Measurements from ENCODE around the gene RCOR1. TPM values are rescaled to one million over a fixed set of nuclear protein-coding genes. Genes with fewer than 3 reads are reported as not detected.

RCOR1 gene
- polyA plus RNA-seq, 2 of the 4 experiments (the other 2 are of a cell fraction): 17.7 to 24.7 TPM

DNA sequence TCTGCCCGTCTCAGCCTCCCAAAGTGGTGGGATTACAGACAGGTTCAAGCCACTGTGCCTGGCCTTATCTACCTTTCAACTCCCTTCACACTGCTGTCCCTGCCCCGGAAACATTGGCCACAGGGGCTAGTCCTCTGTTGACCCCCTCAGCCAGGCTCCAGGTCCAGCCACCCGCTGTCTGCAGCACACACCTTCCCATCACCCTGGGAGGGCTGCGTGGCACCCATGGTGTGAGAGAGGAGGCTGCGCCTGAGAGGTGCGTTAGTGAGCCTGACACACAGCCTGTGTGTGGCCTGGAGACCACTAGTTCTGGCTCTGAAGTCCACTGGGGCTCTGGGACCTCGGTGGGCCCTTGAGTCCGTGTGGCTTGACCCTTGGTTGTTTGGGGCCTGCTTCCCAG lies 156.4 kb downstream of the RCOR1 start:
- TF ChIP-seq BHLHE40 (IDR thresholded peaks at IDR 0.05; ENCODE audit: low read depth, low read length) (no peak), RFX5 (IDR thresholded peaks at IDR 0.05) (no peak)
- no peak for FAIRE-seq
- no peak overlapping the region for H3K4me3 ChIP-seq
- no peak for ATAC-seq
- DNase-seq (ENCODE audit: low read depth in 1 of 2, low spot score in 1 of 2): no peak
- POLR2A ChIA-PET: no interaction called here
- H3K4me2 ChIP-seq: no peak overlapping the region
- H3K4me1 ChIP-seq: no peaks in the 10 kb centered on the region
- 78% methylated on average over 5 of the region's 8 CpGs for WGBS (ENCODE audit: missing lambda C conversion rate)
- no peak overlapping the region for H3K27ac ChIP-seq
- CTCF ChIA-PET: interaction anchor here (1.0 kb wide), 1 partner anchor 12 kb away, joined by 3 read pairs; no protein-coding TSS in a partner anchor
- H3K9me3 ChIP-seq: no peaks in the 10 kb centered on the region; the same call in 2 of the 3 replicates

DNA sequence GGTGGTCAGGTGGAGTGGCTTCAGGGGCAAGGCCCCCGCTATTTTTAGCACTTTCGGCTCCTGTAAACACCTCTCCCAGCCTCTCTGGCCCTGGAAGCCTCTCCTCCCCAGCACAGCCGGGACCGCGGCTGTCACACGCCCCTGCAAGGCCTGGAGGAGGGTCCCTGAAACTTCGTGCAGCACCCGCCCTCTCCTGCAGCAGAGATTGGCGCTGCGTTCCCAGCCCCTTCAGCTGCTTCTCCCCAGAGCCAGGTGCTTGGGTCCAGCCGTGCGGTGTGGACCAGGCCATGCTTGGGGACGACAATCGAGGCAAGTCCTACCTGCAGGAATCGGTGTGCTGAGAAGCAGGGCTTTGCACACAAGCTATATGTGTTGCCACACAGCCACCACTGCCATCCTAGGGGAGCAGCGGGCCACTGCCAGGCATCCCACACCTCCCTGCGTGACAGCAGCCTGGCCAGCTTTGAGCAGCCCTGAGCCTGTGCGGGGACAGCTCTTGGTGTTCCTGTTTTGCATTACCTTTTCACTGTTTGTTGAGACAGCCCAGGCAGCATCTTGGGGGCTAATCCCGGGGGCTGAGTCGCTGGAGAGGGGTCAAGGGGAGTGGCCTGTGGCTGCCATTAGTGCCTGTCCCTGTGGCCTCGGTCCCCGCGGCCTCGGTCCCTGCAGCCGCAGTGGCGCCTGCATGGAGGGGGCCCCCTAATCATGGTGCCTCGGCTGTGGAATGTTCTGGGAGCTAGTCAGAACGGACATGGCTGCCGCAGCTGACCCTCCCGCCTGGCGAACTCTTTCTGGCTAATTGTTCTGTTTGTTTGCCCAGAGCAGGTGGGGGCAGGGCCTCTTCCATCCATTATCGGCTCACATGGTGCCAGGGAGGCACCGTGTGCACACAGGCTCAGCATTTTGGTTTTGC lies 157.2 kb downstream of the RCOR1 start:
- H3K4me2 ChIP-seq: no peak overlapping the region
- no peak overlapping the region for H3K4me3 ChIP-seq
- ATAC-seq: no peak; a peak in 1 of 6 replicates
- ChIA-PET CTCF (interaction anchor here (0.5 to 1.6 kb wide), 4 partner anchors 12 to 550 kb away, joined by 3 to 4 read pairs (median 3); no protein-coding TSS in a partner anchor), POLR2A (no interaction called here)
- 89% methylated on average over 27 of the region's 33 CpGs for WGBS (ENCODE audit: missing lambda C conversion rate)
- no peaks in the 10 kb centered on the region for H3K4me1 ChIP-seq
- TF ChIP-seq ZNF302 (CRISPR knock-in tag; IDR thresholded peaks at IDR 0.05) (no peak), CHD2 (IDR thresholded peaks at IDR 0.05; ENCODE audit: low read length, partially characterized antibody) (no peak), HOXB5 (CRISPR knock-in tag; IDR thresholded peaks at IDR 0.05) (no peak)
- TF ChIP-seq, protein P1, sequence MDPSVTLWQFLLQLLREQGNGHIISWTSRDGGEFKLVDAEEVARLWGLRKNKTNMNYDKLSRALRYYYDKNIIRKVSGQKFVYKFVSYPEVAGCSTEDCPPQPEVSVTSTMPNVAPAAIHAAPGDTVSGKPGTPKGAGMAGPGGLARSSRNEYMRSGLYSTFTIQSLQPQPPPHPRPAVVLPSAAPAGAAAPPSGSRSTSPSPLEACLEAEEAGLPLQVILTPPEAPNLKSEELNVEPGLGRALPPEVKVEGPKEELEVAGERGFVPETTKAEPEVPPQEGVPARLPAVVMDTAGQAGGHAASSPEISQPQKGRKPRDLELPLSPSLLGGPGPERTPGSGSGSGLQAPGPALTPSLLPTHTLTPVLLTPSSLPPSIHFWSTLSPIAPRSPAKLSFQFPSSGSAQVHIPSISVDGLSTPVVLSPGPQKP (IDR thresholded peaks at IDR 0.05; ENCODE audit: low read depth, low read length): no peak
- TF ChIP-seq, protein P2, sequence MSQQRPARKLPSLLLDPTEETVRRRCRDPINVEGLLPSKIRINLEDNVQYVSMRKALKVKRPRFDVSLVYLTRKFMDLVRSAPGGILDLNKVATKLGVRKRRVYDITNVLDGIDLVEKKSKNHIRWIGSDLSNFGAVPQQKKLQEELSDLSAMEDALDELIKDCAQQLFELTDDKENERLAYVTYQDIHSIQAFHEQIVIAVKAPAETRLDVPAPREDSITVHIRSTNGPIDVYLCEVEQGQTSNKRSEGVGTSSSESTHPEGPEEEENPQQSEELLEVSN (IDR thresholded peaks at IDR 0.05; ENCODE audit: borderline replicate concordance, low read depth): no peak
- H3K9me3 ChIP-seq: no peaks in the 10 kb centered on the region
- no peak for DNase-seq (ENCODE audit: low read depth in 1 of 2, low spot score in 1 of 2)
- no peak for FAIRE-seq
- H3K27ac ChIP-seq: no peak overlapping the region

DNA sequence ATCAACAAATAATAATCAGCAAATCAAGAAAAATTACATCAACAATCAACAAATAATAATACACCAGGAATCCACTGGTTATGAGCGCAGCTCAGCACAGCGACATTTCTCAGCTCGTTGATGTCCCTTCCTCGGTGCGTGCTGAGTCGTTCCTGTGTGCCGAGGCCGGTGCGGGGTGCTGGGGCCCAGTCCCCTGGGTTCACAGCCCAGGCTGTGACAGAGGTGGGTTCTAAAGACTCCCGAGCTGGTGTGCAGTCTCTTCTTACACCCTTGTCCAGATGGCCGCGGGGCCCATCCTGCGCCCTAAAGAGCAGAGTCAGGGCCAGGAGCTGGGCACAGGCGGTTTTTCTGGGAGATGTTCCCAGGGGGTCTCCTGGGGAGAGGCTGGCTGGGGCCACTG lies 157.9 kb downstream of the RCOR1 start:
- no peak; a peak in 1 of 6 replicates for ATAC-seq
- no peak for DNase-seq (ENCODE audit: low read depth in 1 of 2, low spot score in 1 of 2)
- Histone ChIP-seq H3K4me2 (no peak overlapping the region), H3K4me3 (no peak overlapping the region), H3K4me1 (no peaks in the 10 kb centered on the region), H3K27ac (no peak overlapping the region), H3K9me3 (no peaks in the 10 kb centered on the region)
- WGBS (ENCODE audit: missing lambda C conversion rate): 98% methylated on average over 10 of the region's 14 CpGs
- no peak for TF ChIP-seq HOXB5 (CRISPR knock-in tag; IDR thresholded peaks at IDR 0.05)
- TF ChIP-seq, protein P3, sequence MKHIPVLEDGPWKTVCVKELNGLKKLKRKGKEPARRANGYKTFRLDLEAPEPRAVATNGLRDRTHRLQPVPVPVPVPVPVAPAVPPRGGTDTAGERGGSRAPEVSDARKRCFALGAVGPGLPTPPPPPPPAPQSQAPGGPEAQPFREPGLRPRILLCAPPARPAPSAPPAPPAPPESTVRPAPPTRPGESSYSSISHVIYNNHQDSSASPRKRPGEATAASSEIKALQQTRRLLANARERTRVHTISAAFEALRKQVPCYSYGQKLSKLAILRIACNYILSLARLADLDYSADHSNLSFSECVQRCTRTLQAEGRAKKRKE (CRISPR knock-in tag; IDR thresholded peaks at IDR 0.05; ENCODE audit: low read depth): no peak
- TF ChIP-seq POLR2A (IDR thresholded peaks at IDR 0.05; ENCODE audit: low read length): no peak
- TF ChIP-seq MAZ (IDR thresholded peaks at IDR 0.05; ENCODE audit: borderline replicate concordance, low read depth, low read length): no peak
- TF ChIP-seq, protein P4, sequence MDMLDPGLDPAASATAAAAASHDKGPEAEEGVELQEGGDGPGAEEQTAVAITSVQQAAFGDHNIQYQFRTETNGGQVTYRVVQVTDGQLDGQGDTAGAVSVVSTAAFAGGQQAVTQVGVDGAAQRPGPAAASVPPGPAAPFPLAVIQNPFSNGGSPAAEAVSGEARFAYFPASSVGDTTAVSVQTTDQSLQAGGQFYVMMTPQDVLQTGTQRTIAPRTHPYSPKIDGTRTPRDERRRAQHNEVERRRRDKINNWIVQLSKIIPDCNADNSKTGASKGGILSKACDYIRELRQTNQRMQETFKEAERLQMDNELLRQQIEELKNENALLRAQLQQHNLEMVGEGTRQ (IDR thresholded peaks at IDR 0.05): no peak
- TF ChIP-seq HOXB13 (CRISPR knock-in tag; IDR thresholded peaks at IDR 0.05; ENCODE audit: low read depth): no peak
- TF ChIP-seq RFX5 (IDR thresholded peaks at IDR 0.05): no peak
- no peak for TF ChIP-seq RAD21 (conservative IDR thresholded peaks at IDR 0.05 in 1 of 2, IDR thresholded peaks at IDR 0.05 in 1 of 2)
- TF ChIP-seq TFCP2L1 (CRISPR knock-in tag; IDR thresholded peaks at IDR 0.05): no peak
- no peak for TF ChIP-seq EHMT2 (IDR thresholded peaks at IDR 0.05; ENCODE audit: low read depth)
- no peak for TF ChIP-seq HEYL (CRISPR knock-in tag; IDR thresholded peaks at IDR 0.05)
- no peak for TF ChIP-seq MAFK (IDR thresholded peaks at IDR 0.05; ENCODE audit: partially characterized antibody)
- no peak for TF ChIP-seq EP300 (IDR thresholded peaks at IDR 0.05)
- no peak for TF ChIP-seq HOXA7 (CRISPR knock-in tag; IDR thresholded peaks at IDR 0.05)
- TF ChIP-seq MYC (IDR thresholded peaks at IDR 0.05; ENCODE audit: borderline replicate concordance, low read length): no peak
- no peak for TF ChIP-seq RARB (CRISPR knock-in tag; IDR thresholded peaks at IDR 0.05)
- TF ChIP-seq, protein P5, sequence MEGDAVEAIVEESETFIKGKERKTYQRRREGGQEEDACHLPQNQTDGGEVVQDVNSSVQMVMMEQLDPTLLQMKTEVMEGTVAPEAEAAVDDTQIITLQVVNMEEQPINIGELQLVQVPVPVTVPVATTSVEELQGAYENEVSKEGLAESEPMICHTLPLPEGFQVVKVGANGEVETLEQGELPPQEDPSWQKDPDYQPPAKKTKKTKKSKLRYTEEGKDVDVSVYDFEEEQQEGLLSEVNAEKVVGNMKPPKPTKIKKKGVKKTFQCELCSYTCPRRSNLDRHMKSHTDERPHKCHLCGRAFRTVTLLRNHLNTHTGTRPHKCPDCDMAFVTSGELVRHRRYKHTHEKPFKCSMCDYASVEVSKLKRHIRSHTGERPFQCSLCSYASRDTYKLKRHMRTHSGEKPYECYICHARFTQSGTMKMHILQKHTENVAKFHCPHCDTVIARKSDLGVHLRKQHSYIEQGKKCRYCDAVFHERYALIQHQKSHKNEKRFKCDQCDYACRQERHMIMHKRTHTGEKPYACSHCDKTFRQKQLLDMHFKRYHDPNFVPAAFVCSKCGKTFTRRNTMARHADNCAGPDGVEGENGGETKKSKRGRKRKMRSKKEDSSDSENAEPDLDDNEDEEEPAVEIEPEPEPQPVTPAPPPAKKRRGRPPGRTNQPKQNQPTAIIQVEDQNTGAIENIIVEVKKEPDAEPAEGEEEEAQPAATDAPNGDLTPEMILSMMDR (IDR thresholded peaks at IDR 0.05): no peak
- no peak for TF ChIP-seq PHF8 (IDR thresholded peaks at IDR 0.05; ENCODE audit: borderline replicate concordance, low read depth)
- no peak for TF ChIP-seq CHD4 (IDR thresholded peaks at IDR 0.05; ENCODE audit: borderline replicate concordance)
- CTCF ChIA-PET: interaction anchor here (0.5 to 1.6 kb wide), 3 partner anchors 19 to 328 kb away, joined by 3 to 4 read pairs (median 3); no protein-coding TSS in a partner anchor
- FAIRE-seq: no peak
- POLR2A ChIA-PET: no interaction called here

All from A549 (cell line).